ENCODE results near the gene ARID1B.

- TF ChIP-seq FOS (IDR thresholded peaks at IDR 0.05; ENCODE audit: low read depth, low read length) (no peak), CTCF (conservative IDR thresholded peaks at IDR 0.05; ENCODE audit: low read depth, low read length) (no peak), USF2 (IDR thresholded peaks at IDR 0.05; ENCODE audit: low read depth, low read length) (no peak)
Observed at GRCh38 chr6:157035546-157035945, 258.4 kb downstream of the ARID1B start.

Data from IMR-90 (cell line).